IPS DF 4.7 (cell line): Measurements from ENCODE around the gene ARHGEF25.
"Not testable (repeated sequence)": the region's sequence is repeated elsewhere in the genome, so short reads cannot be mapped to it uniquely, and the experiment has no call there.

Experiments
- DNase-seq: peaks from one replicate; pipeline ENCODE4 v3.0.0-alpha.2; 2013; ENCODE audit warnings: low spot score; ENCODE audit errors: extremely low read depth

The ARHGEF25 gene

GRCh38 chr12:57585156-57585555 lies 26.1 kb upstream of the ARHGEF25 start:
- DNase-seq = no peak

DNA sequence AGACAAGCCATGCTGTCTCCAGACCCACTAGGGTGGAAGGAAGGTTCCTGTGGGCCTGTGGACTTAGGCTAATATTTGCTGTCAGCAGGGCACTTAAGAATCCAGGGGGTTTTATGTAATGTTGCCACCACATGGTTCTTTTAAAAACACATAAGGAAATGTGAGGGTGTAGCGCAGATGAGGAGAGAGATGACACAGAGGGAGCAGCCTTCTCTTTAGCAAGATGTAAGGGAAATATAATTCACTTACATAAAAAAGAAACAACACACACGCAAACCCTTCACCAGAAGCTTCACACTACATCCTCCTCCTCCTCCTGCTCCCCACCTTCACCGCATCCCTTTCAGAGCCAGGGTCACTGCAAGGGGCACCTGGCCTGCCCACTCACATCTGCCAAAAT lies 25.1 kb upstream of the ARHGEF25 start:
- no peak for DNase-seq

- DNase-seq = no peak
Measured at GRCh38 chr12:57586832-57587429, 24.3 kb upstream of the ARHGEF25 start.

- not testable (repeated sequence) for DNase-seq
Measured at GRCh38 chr12:57588951-57589610, 22.2 kb upstream of the ARHGEF25 start.

DNA sequence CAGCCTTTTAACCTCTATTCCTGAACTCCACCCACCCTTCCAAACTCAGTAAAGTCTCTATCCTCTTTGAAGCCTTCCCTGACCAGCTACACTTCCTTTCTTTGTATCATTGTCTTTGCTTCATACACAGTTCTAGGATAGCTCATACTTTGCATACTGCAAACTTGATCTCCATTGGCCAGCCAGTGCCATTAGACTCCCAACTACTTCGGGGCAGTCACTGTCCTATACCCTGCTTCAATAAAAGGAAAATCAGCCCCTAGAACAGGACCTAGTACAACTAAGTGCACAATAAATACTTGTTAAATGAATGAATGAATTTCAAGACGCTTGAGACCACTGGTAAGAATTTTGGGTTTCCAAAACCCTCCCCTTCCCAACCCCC lies 20.8 kb upstream of the ARHGEF25 start:
- DNase-seq = no peak

DNA sequence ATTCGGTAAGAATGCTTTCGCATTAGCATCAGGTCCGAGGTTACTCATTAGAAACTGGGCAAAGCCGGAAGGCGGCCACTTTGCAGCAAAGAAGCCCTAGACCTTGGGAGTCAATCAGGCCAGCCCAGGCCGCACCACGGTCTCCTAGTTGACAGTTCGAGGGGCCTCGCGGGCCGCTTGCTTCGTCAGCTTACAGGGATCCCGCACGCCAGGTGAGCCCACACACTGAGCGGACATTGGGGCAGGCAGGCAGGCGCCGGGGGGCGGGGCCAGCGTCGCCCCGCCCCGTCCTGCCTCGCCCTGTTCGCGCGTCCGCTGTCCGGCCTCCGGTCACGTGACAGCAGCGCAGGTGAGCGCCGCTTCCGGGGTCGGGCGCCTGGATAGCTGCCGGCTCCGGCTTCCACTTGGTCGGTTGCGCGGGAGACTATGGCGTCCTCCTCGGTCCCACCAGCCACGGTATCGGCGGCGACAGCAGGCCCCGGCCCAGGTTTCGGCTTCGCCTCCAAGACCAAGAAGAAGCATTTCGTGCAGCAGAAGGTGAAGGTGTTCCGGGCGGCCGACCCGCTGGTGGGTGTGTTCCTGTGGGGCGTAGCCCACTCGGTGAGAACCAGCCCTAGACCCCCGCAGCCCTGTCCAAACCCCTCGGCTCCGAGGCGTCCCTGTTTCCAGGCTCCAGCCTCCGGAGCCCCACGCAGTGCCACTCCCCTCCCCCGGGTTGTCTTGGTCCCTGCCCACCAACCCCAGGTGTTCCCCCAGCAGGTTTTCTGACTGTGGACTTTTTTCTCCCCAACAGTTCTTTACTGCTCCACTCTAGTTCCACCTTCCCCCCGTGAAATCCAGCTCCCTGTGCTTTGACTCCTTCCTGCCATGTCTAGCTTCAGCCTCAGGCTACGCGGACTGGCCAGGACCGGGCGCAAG lies 20.1 kb upstream of the ARHGEF25 start, which contains the start of gene PIP4K2C:
TSS of gene PIP4K2C (plus strand) at position 329 of the 918 bp plus-strand sequence. CDS start at position 427, 98 bp downstream.
- DNase-seq = peak; percentile 81

DNA sequence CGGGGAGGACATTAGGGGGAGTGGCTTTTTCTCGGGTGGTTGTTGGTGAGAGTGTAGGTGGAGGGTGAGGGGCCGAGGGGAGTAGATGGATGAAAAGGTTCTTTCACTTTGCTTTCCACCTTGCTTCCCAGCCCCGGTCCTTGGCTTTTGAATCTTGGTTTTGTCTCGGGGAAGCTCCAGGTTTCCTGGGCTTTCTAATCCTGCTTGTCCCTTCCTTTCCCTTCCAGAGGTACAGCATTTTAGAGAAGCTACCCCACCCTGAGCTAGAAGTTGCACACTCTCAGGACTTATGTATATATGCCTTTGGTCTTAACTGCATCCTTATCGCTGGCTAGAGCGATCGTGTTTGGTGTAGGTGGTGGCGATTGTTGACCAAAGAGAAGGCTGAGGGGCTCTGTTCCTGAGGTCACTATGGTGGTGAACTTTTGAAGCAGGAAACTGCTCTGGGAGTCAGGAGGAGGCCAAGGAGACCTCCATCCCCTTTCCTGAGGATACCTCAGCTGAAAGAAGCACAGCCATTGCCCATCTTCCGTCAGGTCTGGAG lies 19.4 kb upstream of the ARHGEF25 start:
- no peak for DNase-seq

GRCh38 chr12:57592551-57593165 lies 18.6 kb upstream of the ARHGEF25 start:
- no peak for DNase-seq

DNA sequence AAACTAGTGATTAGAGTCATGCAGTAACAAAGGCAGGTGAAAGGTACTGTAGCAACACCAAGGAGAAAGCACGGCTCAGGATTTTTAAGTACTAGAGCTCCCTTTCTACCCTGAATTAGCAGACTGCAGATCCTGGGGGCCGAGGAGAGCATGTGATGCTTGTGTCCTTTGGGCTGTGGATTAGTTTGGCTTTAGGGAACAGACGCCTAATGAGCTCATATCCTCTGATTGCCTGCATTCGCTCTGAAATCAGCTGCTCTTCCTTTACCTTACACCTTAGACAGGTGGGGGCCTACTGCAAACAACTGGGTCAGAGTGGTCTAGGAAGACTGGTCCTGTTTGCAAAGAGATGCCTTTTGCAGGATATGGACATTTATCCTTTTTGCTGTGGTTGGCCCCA lies 18.0 kb upstream of the ARHGEF25 start:
- DNase-seq = no peak

GRCh38 chr12:57600395-57600794 lies 10.8 kb upstream of the ARHGEF25 start:
- no peak for DNase-seq

GRCh38 chr12:57602544-57602943 lies 8.7 kb upstream of the ARHGEF25 start:
- DNase-seq = no peak

DNA sequence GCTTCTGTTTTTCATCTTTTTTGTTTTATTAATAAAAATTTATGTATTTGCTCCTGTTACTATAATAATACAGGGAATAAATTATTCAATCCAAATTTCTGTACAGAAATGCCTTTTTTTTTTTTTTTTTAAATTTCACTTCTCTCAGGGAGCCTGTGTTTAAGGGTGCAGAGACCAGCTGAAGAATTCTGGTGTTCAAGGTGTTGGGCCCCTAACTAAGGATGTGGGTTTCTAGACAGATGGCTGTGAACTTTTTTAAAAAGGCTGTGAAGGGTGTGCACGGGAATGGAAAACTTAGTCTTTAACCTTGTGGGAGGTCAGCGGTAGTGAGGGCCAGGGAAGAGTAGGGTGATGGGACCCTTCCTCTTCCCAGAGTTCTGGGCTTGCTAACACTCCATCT lies 7.9 kb upstream of the ARHGEF25 start:
- no peak for DNase-seq

- DNase-seq = no peak
Measured at GRCh38 chr12:57603815-57604453, 7.3 kb upstream of the ARHGEF25 start.

DNA sequence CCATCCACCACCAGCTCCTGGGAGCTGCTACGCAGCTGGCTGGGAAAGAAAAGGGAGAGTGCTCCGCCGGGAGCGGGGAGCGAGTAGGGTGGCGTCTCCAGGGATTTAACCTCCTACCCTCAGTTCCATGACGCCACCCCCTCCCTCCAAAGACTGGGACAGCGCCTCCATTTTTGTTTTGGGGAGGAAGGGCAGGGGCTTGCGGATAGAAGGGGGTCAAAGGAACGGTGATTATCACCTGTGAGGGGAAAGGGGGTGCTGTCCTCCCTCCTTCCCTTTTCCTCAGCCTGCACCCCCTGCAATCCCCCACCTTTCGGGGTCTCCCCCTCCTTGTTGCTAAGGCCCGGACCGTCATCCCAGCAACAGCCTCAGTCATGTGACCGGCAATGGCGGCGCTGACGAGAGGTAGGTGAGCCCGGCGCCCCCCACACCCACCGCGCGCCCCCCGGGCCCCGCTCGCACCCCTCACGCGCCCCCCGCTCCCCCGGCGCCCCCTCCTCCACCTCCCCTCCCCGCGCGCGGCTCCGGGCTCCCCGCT lies 6.7 kb upstream of the ARHGEF25 start, which contains the start of gene DTX3:
TSS of gene DTX3 (plus strand) at position 371 of the 538 bp plus-strand sequence. CDS start 1,694 bp downstream, outside the sequence.
- no peak for DNase-seq

GRCh38 chr12:57604992-57605810 lies 6.0 kb upstream of the ARHGEF25 start:
- DNase-seq = no peak

DNA sequence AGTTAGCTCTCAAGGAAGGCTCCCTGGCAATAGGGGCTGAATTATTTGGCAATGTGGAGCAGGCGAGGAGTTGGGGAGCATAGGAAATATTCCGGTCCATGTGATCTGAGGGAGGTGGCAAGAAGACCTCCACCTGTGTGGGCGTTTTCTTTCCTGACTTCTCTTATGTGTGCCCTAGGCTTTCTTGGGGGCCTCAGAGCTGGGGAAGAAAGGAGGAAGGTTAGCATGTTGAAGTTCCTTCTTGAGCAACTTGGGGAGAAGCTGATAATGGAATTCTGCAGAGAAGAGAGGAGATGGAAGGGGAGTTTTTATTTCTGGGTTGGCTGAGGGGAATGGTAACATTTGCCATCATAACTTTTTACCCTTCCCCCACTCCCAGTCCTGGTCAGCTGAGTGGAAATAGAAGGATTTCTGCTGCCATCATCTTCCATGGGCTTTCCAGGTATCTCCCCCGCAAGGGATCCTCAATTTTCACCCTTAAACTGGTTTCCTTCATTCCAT lies 5.4 kb upstream of the ARHGEF25 start:
- DNase-seq = no peak

DNA sequence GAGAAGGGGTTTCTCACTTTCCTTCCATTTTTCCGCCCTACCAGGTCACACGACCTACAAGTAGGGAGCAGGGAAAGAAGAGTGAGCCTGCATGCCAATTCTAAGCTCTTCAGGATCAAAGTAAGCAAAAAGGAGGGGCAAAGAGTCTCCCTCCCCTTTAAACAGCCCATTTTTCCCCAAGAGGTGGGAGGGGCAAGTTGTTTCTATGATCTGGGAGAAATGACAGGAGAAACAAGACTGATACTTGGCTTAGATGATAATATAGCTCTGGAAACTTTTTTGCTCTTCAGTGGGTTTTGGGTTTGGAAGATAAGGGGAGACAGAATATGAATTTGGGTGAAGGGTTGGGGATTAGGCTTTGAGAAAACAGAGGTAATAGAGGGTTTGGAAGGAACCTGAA lies 4.8 kb upstream of the ARHGEF25 start:
- no peak for DNase-seq

- DNase-seq = no peak
Measured at GRCh38 chr12:57606821-57607220, 4.4 kb upstream of the ARHGEF25 start.

DNA sequence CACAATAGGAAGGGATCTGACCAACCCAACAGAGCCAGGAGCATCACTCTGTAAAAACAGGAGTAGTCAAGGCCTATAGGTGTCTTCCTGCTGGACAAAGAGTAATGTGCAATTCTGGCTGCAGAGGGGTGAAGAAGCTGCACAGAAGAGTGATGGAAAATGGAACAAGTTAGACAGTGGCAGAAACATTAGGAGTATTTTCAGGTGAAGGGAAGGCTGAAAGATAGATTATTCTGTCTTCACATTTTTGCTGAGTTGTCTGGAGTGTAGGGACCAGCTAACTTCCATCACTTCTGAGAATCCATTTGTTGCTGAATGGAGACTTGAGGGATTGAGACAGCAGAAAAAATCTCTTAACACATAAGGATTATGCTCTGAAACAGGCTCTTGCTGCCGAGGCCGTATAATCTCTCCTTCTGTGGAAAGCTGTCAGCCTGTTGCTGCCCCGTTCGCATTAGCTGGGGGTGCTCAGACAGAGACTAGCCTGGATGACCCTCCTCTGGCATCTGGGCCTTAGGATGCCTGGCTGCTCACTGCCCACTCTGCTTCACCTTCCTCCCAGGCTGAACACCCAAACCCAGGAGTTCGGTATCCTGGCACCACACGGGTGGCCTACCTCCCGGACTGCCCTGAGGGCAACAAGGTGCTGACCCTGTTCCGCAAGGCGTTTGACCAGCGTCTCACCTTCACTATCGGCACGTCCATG lies 3.1 kb upstream of the ARHGEF25 start:
- no peak for DNase-seq
